Common myeloid progenitor, CD34-positive (primary cell): ENCODE data around the gene LATS1.

Experiments used
- CTCF ChIA-PET: fragments of 350-600 bp; sonication (Branson Sonifier 250); formaldehyde crosslinking; loops from one replicate; lab custom pipeline; 2021; ENCODE audit warnings: antibody characterized with exemption; lab: Charles Lee
- POLR2A ChIA-PET: fragments of 350-600 bp; sonication (Branson Sonifier 250); formaldehyde crosslinking; loops from one replicate; lab custom pipeline; 2021; ENCODE audit warnings: antibody characterized with exemption; lab: Charles Lee
- DNase-seq, 3 donors: peaks; one replicate each; pipeline versions ENCODE4 v3.0.0 to v3.0.0-alpha.2; 2013
- H3K27ac ChIP-seq, 2 experiments: 1 replicate in 1 of 2; 2 replicates in 1 of 2; pipeline ENCODE4 v1.7.0; 2013; ENCODE audit warnings: inconsistent platforms in 2 of 2, low read length in 2 of 2, mild to moderate bottlenecking in 2 of 2, low read depth in 1 of 2, moderate library complexity in 1 of 2; ENCODE audit not compliant: severe bottlenecking in 2 of 2, insufficient read depth in 1 of 2, poor library complexity in 1 of 2
- H3K27me3 ChIP-seq, 5 experiments: replicated peaks in 2 of 5; 1 replicate in 3 of 5; 2 replicates in 2 of 5; pipeline versions ENCODE4 v1.6.1 to v1.7.0; 2013; ENCODE audit warnings: low read length in 4 of 5, mild to moderate bottlenecking in 2 of 5, moderate library complexity in 2 of 5, inconsistent platforms in 1 of 5; ENCODE audit not compliant: insufficient read depth in 5 of 5, control insufficient read depth in 4 of 5
- H3K36me3 ChIP-seq, 4 experiments: 1 replicate in 2 of 4; 2 replicates in 2 of 4; pipeline versions ENCODE4 v1.6.1 to v1.7.0; 2013; ENCODE audit warnings: low read length in 3 of 4, control low read depth in 1 of 4, mild to moderate bottlenecking in 1 of 4; ENCODE audit not compliant: control insufficient read depth in 4 of 4, insufficient read depth in 4 of 4
- H3K4me1 ChIP-seq, 4 experiments: 1 replicate in 3 of 4; 2 replicates in 1 of 4; pipeline versions ENCODE4 v1.6.1 to v1.7.1; 2013; ENCODE audit warnings: low read length in 3 of 4, mild to moderate bottlenecking in 3 of 4, control low read depth in 1 of 4, inconsistent platforms in 1 of 4, moderate library complexity in 1 of 4; ENCODE audit not compliant: control insufficient read depth in 4 of 4, insufficient read depth in 4 of 4; ENCODE audit errors: control extremely low read depth in 1 of 4
- H3K4me3 ChIP-seq, 7 experiments: 1 replicate in 4 of 7; 2 replicates in 3 of 7; pipeline versions ENCODE4 v1.5.1 to v1.7.0; 2013; ENCODE audit warnings: mild to moderate bottlenecking in 7 of 7, low read length in 6 of 7, moderate library complexity in 6 of 7, inconsistent platforms in 2 of 7, low read depth in 2 of 7, control low read depth in 1 of 7; ENCODE audit not compliant: insufficient read depth in 4 of 7, control insufficient read depth in 1 of 7; ENCODE audit errors: extremely low read depth in 1 of 7
- H3K9me3 ChIP-seq, 5 experiments: 1 replicate in 4 of 5; 2 replicates in 1 of 5; pipeline versions ENCODE4 v1.6.1 to v1.7.1; 2013; ENCODE audit warnings: low read length in 4 of 5, mild to moderate bottlenecking in 2 of 5, inconsistent platforms in 1 of 5, low read depth in 1 of 5, moderate library complexity in 1 of 5; ENCODE audit not compliant: control insufficient read depth in 4 of 5, insufficient read depth in 2 of 5; ENCODE audit errors: control extremely low read depth in 1 of 5
- WGBS: methylation state at CpG from one replicate; pipeline ENCODE4 v1.1.5; 2013; ENCODE audit not compliant: insufficient coverage; 5-methylcytosine and 5-hydroxymethylcytosine counted together

LATS1 gene

DNA sequence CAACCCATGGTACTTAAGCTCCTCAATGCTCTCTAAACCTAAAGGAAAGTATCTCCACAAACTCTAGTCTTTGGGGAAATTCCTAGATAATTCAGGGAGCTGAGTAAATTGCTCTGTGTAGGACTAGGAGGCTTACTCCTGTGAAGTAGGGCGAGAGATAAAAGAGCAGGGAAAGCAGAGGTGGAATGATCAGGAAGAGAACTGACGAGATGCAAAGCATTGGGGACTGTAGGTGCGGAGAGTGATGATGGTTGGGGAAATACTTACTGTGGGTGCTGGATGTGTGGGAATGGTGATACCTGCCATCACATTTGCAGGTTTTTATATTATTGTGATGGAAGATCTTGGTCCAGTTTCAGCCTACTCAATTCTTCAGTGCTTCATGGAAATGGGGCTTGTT lies 1.6 kb upstream of the LATS1 start:
- Histone ChIP-seq H3K27ac (no peak overlapping the region), H3K36me3 (peaks cover 0 to 11% (median 1%) of the 10 kb centered on the region in 4 experiments), H3K9me3 (no peaks in the 10 kb centered on the region), H3K4me3 (no peak overlapping the region), H3K4me1 (peaks cover 10 to 43% (median 13%) of the 10 kb centered on the region in 4 experiments), H3K27me3 (no peaks in the 10 kb centered on the region)
- 94% methylated on average over 3 of the region's 3 CpGs for WGBS
- no peak for DNase-seq
- ChIA-PET CTCF (interaction anchor here (1.4 kb wide), 1 partner anchor 34 kb away, joined by 3 read pairs; no protein-coding TSS in a partner anchor), POLR2A (no interaction called here)

DNA sequence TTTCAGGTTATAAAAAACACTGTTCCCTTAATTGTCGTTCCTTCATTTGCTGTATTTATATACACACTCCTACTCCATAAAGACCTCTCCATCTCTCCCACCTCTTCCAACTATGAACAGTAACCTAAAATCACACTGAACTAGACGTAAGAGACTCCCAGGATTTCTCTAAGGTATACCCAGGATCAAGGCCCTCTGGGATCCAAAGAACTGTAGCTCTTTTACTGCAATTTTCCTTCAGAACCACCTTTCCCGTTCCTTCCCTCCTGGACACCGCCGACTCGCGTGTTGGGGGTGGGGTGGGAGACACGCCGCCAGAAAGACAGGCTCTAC lies 680 bp downstream of the LATS1 start:
- Histone ChIP-seq H3K9me3 (no peaks in the 10 kb centered on the region), H3K4me3 (peak overlapping the region; percentile 76 to 99 (median 93)), H3K4me1 (peaks cover 10 to 43% (median 13%) of the 10 kb centered on the region in 4 experiments), H3K36me3 (peaks cover 0 to 7% (median 1%) of the 10 kb centered on the region in 4 experiments), H3K27ac (peak overlapping the region; percentile 90 to 97), H3K27me3 (no peaks in the 10 kb centered on the region)
- no peak for DNase-seq
- CTCF ChIA-PET: interaction anchor here (0.7 to 1.9 kb wide), 4 partner anchors 12 to 137 kb away, joined by 3 to 9 read pairs (median 3); no protein-coding TSS in a partner anchor
- WGBS: 0% methylated on average over 1 of the region's 9 CpGs
- POLR2A ChIA-PET: interaction anchor here (0.6 to 1.2 kb wide), 4 partner anchors 31 to 90 kb away, joined by 3 to 4 read pairs (median 3); partner anchors contain the start of gene PCMT1

DNA sequence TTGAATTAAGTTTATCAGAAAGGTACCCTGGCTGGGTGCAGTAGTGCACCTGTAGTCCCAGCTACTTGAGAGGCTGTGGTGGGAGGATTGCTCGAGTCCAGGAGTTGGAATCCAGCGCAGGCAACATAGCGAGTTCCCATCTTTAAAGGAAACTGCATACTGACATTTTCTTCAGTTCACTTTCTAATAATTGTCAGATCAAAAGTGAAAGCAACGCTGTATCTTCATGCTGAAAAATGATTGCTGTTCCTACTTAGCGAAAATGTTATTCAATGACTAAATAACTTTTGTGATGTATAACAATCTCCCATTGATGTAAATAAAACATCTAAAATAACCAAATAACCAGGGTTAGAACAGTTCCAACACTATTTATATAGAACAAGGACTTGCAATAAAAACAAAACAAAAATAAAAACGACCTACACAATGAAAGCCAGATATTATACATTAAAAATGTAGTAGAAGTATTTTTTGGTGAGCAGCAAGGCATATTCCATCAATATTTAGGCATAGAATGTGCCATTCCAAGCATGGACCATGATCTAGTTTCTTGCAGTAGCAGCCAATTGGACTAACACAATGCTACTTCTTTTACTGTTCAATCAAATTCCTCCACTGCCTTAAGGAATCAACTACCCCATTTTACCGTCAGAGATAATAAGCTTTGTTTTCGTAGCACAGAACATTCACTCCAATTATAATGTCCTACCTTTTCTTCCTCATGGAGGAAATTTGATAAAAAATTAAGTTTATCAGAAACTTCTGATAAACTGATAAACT lies 1.5 kb downstream of the LATS1 start:
- WGBS: no CpG with 5 or more reads among the region's 8 CpGs
- ChIA-PET CTCF (interaction anchor here (1.0 to 1.9 kb wide), 4 partner anchors 11 to 29 kb away, joined by 3 to 9 read pairs (median 4); no protein-coding TSS in a partner anchor), POLR2A (interaction anchor here (0.6 kb wide), 1 partner anchor 33 kb away, joined by 3 read pairs; the partner anchor contains the start of gene PCMT1)
- Histone ChIP-seq H3K36me3 (peaks cover 0 to 11% (median 1%) of the 10 kb centered on the region in 4 experiments), H3K27ac (peak overlapping the region; percentile 90 to 97), H3K4me3 (peak overlapping the region in 6 of 7 experiments; percentile 76 to 99 (median 96)), H3K4me1 (peaks cover 10 to 43% (median 13%) of the 10 kb centered on the region in 4 experiments), H3K9me3 (no peaks in the 10 kb centered on the region), H3K27me3 (no peaks in the 10 kb centered on the region)
- peak in 2 of 3 donors; percentile 27 to 43 for DNase-seq

GRCh38 chr6:149714442-149714841 lies 3.5 kb downstream of the LATS1 start:
- Histone ChIP-seq H3K27ac (no peak overlapping the region), H3K27me3 (no peaks in the 10 kb centered on the region), H3K4me3 (no peak overlapping the region), H3K9me3 (no peaks in the 10 kb centered on the region), H3K36me3 (peaks cover 0 to 12% (median 1%) of the 10 kb centered on the region in 4 experiments), H3K4me1 (peaks cover 10 to 32% (median 13%) of the 10 kb centered on the region in 4 experiments)
- POLR2A ChIA-PET: interaction anchor here (0.7 kb wide), 1 partner anchor 110 kb away, joined by 4 read pairs; no protein-coding TSS in a partner anchor
- CTCF ChIA-PET: interaction anchor here (1.4 kb wide), 1 partner anchor 9 kb away, joined by 6 read pairs; no protein-coding TSS in a partner anchor
- WGBS: no CpG with 5 or more reads among the region's 1 CpG
- no peak for DNase-seq

DNA sequence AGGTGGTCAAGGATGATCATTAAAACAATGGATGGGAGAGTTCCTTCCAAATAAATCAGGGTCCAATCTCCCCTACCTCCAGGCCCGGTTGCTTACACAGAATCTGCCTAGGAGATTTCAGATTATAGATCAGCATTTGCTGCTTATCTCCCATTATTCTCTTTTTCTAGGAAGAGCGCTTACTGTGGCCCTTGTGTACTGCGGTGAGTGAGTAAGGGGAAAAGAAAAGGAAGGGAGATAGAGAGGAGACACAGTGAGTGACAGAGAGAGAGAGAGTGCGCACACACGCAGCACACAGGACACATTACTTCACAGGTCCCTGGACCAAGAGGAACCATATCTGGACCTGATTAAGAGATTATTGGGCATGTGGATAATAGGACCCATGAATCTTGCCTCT lies 6.2 kb downstream of the LATS1 start:
- Histone ChIP-seq H3K4me3 (no peak overlapping the region), H3K27me3 (no peaks in the 10 kb centered on the region), H3K4me1 (peaks cover 3 to 16% (median 6%) of the 10 kb centered on the region in 4 experiments), H3K9me3 (no peaks in the 10 kb centered on the region), H3K27ac (no peak overlapping the region), H3K36me3 (peaks cover 0 to 16% (median 2%) of the 10 kb centered on the region in 4 experiments)
- no peak for DNase-seq
- CTCF ChIA-PET: interaction anchor here (1.1 kb wide), 1 partner anchor 64 kb away, joined by 4 read pairs; no protein-coding TSS in a partner anchor
- WGBS: no CpG with 5 or more reads among the region's 5 CpGs
- POLR2A ChIA-PET: no interaction called here

- DNase-seq: no peak
- Histone ChIP-seq H3K9me3 (no peaks in the 10 kb centered on the region), H3K4me1 (no peaks in the 10 kb centered on the region), H3K27me3 (no peaks in the 10 kb centered on the region), H3K27ac (no peak overlapping the region), H3K36me3 (peaks cover 2 to 26% (median 14%) of the 10 kb centered on the region in 4 experiments), H3K4me3 (no peak overlapping the region)
- ChIA-PET POLR2A (interaction anchor here (0.6 kb wide), 1 partner anchor 39 kb away, joined by 7 read pairs; no protein-coding TSS in a partner anchor), CTCF (interaction anchor here (1.9 kb wide), 1 partner anchor 16 kb away, joined by 9 read pairs; the partner anchor contains the start of gene LATS1)
- WGBS: 98% methylated on average over 6 of the region's 7 CpGs
Observed at GRCh38 chr6:149701714-149702113, 16.2 kb downstream of the LATS1 start.
